ENCODE results near the gene IMPG2.

The IMPG2 gene

DNA sequence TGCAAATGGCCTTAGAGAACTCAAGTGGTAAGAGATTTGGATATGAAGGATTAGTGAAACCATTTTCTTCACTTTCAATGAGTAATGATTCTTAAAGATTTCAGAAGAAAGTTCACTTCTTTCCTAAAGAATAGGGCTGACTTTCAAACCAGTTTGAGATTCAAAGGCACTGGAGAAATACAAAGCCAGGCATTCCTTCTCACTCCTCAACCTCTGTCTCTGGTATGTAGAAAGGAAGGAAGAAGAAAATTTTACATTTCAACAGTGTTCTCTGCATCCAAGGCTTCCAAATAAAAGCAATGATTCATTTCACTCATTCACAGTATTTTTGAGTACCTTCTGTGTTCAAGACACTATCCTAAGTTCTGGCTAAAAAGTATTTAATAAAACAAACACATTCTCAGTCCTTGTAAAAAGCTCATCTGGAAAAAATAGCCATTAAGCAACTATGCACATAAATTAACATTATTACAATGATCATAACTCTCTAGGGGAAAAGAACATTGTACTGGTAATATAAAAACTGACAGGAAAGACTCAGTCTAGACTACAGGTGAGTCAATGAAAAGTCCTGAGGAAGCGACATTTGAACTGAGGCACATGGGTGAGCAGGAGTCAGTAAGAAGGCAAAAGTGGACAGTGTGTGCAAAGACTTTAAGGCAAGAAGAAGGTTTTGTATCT, 79.5 kb downstream of the IMPG2 start:
- DNase-seq (ENCODE audit: low spot score) = no peak

- DNase-seq (ENCODE audit: low spot score) = no peak
Observed at GRCh38 chr3:101235048-101235447, 85.3 kb downstream of the IMPG2 start.

DNA sequence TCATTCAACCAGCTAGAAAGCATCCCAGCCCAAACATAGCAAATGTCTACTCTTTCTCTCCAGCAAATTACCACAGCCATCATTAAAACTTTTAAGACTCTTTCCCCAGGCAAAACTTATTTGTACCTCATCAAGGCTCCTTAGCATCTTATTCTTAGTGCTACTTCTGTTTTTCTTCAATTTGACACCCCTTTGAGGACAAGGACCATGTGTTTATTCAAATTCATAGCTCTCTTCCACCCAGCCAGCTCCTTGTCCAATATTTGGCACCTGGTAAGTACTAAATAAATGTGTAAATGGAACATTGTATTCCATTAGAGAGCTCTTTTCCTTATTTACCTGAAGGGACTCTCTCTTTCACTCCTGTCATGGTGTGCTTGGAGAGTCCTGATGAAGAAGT, 89.8 kb downstream of the IMPG2 start:
- no peak for DNase-seq (ENCODE audit: low spot score)

- DNase-seq (ENCODE audit: low spot score) = no peak
Observed at GRCh38 chr3:101229681-101230080, 90.7 kb downstream of the IMPG2 start.

DNA sequence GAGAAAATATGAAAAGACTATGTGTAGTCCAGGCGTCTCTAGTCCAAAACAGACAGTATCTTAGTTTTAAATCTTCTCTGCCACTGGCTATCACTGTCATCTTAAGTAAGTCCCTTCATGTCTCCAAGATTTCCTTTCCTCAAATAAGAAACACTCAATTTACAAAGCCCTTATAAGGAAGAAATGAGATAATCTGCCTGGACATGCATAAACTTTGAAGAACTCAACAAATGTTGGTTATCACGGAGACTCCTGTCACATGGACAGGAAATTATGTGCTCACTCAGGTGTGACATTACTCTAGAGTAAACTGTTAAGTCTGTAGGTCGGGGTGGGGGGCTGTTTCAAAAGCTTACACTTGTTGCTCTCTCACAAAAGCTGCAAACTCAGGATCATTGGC, 91.9 kb downstream of the IMPG2 start:
- DNase-seq (ENCODE audit: low spot score) = no peak

GRCh38 chr3:101224739-101225138, 95.6 kb downstream of the IMPG2 start:
- DNase-seq (ENCODE audit: low spot score) = no peak

GRCh38 chr3:101223016-101223415, 97.4 kb downstream of the IMPG2 start:
- no peak for DNase-seq (ENCODE audit: low spot score)

- DNase-seq (ENCODE audit: low spot score) = no peak
Observed at GRCh38 chr3:101219842-101220560, 100.4 kb downstream of the IMPG2 start.

- no peak for DNase-seq (ENCODE audit: low spot score)
Observed at GRCh38 chr3:101217472-101218245, 102.7 kb downstream of the IMPG2 start.

DNA sequence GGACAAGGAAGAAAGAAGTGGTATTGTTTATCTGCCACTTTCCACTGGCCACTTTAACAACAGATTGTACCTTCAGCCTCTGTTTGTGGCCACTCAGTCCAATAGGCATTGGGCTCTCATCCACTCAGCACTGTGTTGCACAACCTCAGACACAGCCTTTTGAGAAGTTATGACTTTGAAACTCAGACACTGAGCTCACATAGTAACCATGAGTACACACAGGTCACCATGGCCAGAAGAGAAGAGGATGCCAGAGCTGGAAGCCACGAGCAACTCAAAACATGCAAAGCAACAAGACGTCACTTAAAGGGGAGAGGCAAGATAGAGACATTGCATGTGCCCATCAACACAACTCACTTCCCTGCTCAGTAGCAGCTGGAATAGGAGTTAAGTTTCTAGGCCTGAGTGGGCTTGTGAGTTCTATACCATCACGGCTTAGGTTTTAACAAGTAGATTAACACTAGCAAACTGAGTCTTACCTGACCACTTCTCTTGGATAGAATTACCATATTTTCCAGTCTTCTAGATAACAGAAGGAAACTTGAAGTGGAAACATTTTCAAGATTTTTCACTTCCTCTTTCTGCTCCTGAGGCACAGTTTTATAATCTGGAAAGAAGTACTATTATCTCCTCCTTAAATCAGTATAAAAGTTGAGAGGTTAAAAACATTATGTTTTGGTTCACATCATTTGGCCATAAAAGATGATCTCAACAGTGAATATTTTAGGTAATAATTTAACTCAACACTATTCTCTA, 103.5 kb downstream of the IMPG2 start:
- no peak for DNase-seq (ENCODE audit: low spot score)

- DNase-seq (ENCODE audit: low spot score) = no peak
Observed at GRCh38 chr3:101212730-101213129, 107.6 kb downstream of the IMPG2 start.

- no peak for DNase-seq (ENCODE audit: low spot score)
Observed at GRCh38 chr3:101204246-101204645, 116.1 kb downstream of the IMPG2 start.

GRCh38 chr3:101203411-101203810, 117.0 kb downstream of the IMPG2 start:
- DNase-seq (ENCODE audit: low spot score) = no peak

GRCh38 chr3:101202640-101203039, 117.7 kb downstream of the IMPG2 start:
- no peak for DNase-seq (ENCODE audit: low spot score)

GRCh38 chr3:101200461-101200860, 119.9 kb downstream of the IMPG2 start:
- DNase-seq (ENCODE audit: low spot score) = no peak

DNA sequence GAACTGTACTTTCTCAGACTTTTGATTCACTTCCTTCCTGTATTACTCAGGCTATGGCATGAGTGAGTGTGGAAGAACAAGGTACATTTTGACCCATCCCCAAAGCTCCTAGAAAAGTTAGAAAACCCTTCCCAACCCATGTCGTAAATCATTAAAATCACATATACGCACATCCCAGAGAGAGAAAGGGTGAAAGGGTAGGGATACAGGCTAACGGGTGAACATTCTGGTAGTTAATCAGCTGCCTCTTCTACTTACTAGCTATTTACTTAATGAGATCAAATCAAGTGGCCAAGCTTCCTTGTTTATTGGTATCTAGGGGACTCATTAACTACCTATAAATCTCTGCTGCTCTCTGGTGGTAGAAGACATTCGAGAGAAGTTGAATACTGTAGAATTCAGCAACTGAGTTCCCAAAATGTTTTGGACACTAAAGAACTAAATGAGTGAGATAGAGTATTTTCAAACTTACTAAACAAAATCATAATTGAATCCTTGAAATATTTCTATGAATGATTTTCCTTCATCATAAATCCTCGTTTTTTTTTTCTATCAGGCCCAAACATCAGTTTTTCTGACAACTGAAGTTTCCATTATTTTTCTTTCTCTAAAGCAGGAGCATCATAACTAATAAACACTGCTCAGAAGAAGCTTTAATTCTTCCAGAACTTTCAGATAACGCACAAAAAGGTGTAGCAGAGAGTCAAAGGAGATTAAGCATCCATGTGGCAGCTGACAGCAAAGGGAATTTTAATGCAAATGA, 124.2 kb downstream of the IMPG2 start:
- no peak for DNase-seq (ENCODE audit: low spot score)

DNA sequence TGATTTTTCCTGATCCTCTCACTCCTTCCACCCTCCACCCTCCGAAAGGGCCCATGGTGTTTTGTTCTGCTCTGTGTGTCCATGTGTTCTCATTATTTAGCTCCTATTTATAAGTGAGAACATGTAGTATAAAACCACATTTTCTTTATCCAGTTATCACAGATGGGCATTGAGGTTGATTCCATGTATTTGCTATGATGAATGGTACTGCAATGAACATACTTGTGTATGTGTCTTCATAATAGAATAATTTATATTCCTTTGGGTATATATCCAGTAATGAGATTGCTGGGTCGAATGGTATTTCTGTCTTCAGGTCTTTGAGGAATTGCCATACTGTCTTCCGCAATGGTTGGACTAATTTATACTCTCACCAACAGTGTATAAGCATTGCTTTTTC, 126.0 kb downstream of the IMPG2 start:
- no peak for DNase-seq (ENCODE audit: low spot score)

DNA sequence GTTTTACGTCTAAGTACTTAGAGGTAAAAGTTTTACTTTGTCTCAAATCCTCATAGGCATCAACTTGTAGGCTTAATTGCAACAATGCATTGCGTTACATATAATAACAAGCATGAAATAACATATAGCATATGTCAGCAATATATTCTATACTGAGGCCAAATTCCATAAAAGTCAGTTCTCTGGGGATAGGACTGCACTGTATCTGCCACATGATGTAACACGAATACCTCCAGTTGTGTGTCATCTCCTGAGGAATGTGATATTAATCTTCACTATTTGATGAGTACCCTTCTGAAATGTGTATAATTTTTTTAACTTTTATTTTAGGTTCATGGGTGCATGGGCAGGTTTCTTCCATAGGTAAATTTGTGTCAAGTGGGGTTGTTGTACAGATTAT, 126.4 kb downstream of the IMPG2 start:
- no peak for DNase-seq (ENCODE audit: low spot score)

DNA sequence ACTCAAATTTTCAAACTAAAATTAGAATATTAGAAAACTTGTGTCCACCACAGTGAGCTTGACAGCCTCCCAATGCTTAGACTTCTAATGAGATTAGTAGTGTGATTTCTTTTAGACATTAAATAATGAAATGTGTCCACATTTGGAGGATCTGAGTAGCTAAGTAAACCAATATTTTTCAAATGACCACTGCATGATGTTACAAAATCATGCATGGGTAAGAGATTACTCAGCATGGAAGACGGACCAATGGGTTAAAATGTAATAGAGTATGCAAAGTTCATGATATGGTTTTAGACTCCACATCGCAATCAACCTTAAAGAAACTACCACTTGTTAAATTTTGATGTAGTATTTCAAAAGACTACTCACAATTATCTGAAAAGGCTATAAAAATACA, 130.6 kb downstream of the IMPG2 start:
- DNase-seq (ENCODE audit: low spot score) = no peak

DNA sequence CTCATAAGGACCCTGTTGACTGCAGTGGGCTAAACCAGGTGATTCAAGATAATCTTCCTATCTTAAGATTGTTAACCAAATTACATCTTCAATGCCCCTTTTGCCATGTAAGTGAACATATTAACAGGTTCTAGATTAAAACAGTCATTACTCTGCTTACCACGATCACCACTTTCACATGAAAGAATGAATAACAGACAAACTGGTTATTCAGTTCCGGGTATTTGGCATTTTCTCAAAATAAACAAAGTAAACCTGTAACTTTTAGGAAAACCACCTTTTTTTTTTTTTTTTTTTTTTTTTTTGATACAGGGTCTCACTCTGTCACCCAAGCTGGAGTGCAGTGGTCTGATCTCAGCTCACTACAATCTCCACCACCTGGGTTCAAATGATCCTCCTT, 131.2 kb downstream of the IMPG2 start:
- no peak for DNase-seq (ENCODE audit: low spot score)

DNA sequence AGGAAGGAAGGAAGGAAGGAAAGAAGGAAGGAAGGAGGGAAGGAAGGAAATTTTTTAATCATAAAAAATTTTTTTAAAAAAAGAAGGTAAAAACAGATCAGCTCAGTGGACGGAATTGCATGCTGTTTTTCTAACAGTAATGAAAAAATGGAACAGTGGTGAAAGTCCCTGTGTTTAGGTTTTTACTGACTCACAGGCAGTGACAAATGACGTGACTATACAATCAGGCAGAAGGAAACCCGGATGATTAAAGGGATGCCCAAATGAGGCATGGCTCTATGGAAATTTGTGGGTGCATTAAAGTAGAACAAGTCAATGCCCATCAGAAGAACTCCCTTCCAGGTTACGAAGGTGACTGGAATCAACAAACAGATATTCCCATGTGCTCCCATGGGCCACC, 135.0 kb downstream of the IMPG2 start:
- no peak for DNase-seq (ENCODE audit: low spot score)

- DNase-seq (ENCODE audit: low spot score) = no peak
Observed at GRCh38 chr3:101184111-101184510, 136.3 kb downstream of the IMPG2 start.
